ENCODE data around the gene FAM163B. TPM values are rescaled to one million over a fixed set of nuclear protein-coding genes. Genes with fewer than 3 reads are reported as not detected.

The FAM163B gene
- total RNA-seq, 1 donor from 2014 or later, result not detected

GRCh38 chr9:133557581-133557980 lies 51.6 kb downstream of the FAM163B start:
- no peak for DNase-seq (ENCODE audit: low read depth, low spot score)
- no peaks in the 10 kb centered on the region for H3K9me3 Mint-ChIP-seq
- peaks cover 32% of the 10 kb centered on the region for H3K4me1 Mint-ChIP-seq
- H3K36me3 Mint-ChIP-seq (ENCODE audit: low read depth), result no peaks in the 10 kb centered on the region
- no peak overlapping the region for H3K4me3 Mint-ChIP-seq
- no peak for TF ChIP-seq CTCF (conservative IDR thresholded peaks at IDR 0.05)
- no peak overlapping the region for H3K27ac Mint-ChIP-seq (ENCODE audit: unreplicated experiment)
- no peaks in the 10 kb centered on the region for H3K27me3 Mint-ChIP-seq (ENCODE audit: low read depth)

- H3K4me3 Mint-ChIP-seq, result peak overlapping the region; percentile 27
- peaks cover 36% of the 10 kb centered on the region for H3K4me1 Mint-ChIP-seq
- no peaks in the 10 kb centered on the region for H3K27me3 Mint-ChIP-seq (ENCODE audit: low read depth)
- TF ChIP-seq CTCF (conservative IDR thresholded peaks at IDR 0.05), result no peak
- no peaks in the 10 kb centered on the region for H3K36me3 Mint-ChIP-seq (ENCODE audit: low read depth)
- H3K9me3 Mint-ChIP-seq, result no peaks in the 10 kb centered on the region
- H3K27ac Mint-ChIP-seq (ENCODE audit: unreplicated experiment), result no peak overlapping the region
- no peak for DNase-seq (ENCODE audit: low read depth, low spot score)
Observed at GRCh38 chr9:133556354-133556753, 52.8 kb downstream of the FAM163B start.

GRCh38 chr9:133554729-133555128 lies 54.5 kb downstream of the FAM163B start:
- Mint-ChIP-seq H3K4me3 (no peak overlapping the region), H3K27me3 (ENCODE audit: low read depth) (no peaks in the 10 kb centered on the region), H3K36me3 (ENCODE audit: low read depth) (no peaks in the 10 kb centered on the region), H3K4me1 (peaks cover 33% of the 10 kb centered on the region), H3K27ac (ENCODE audit: unreplicated experiment) (no peak overlapping the region), H3K9me3 (no peaks in the 10 kb centered on the region)
- DNase-seq (ENCODE audit: low read depth, low spot score), result no peak
- no peak for TF ChIP-seq CTCF (conservative IDR thresholded peaks at IDR 0.05)

- no peak for TF ChIP-seq CTCF (conservative IDR thresholded peaks at IDR 0.05)
Observed at GRCh38 chr9:133553973-133554713, 55.0 kb downstream of the FAM163B start.

DNA sequence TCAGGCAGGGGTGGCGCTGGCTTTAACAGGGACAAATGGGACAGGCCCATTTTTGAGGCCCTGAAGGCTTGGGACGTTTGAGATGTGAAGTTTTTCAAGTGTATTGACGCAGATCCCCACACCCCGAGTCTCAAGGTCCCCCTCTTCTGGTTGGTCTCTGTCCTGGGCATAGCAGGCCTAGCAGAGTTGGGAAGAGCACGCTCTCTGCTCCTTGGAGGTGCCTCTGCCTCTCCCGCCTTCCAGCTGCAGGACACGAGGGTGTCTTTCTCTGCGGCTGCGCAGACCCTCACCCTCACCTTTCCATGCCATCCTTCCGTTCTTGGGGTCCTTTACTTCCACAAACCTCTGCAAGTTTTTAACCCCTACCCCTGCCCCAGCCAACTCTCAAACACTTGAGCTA lies 56.1 kb downstream of the FAM163B start:
- Mint-ChIP-seq H3K4me3 (no peak overlapping the region), H3K9me3 (no peaks in the 10 kb centered on the region), H3K36me3 (ENCODE audit: low read depth) (no peaks in the 10 kb centered on the region), H3K27me3 (ENCODE audit: low read depth) (no peaks in the 10 kb centered on the region), H3K27ac (ENCODE audit: unreplicated experiment) (no peak overlapping the region), H3K4me1 (peaks cover 21% of the 10 kb centered on the region)
- TF ChIP-seq CTCF (conservative IDR thresholded peaks at IDR 0.05), result no peak
- DNase-seq (ENCODE audit: low read depth, low spot score), result no peak

More at GRCh38 chr9:133553973-133554713, 55.0 kb downstream of the FAM163B start:
- no peaks in the 10 kb centered on the region for H3K27me3 Mint-ChIP-seq (ENCODE audit: low read depth)
- no peaks in the 10 kb centered on the region for H3K9me3 Mint-ChIP-seq
- DNase-seq (ENCODE audit: low read depth, low spot score), result no peak
- H3K36me3 Mint-ChIP-seq (ENCODE audit: low read depth), result no peaks in the 10 kb centered on the region
- no peak overlapping the region for H3K4me3 Mint-ChIP-seq
- no peak overlapping the region for H3K27ac Mint-ChIP-seq (ENCODE audit: unreplicated experiment)
- H3K4me1 Mint-ChIP-seq, result peaks cover 32% of the 10 kb centered on the region

All from neural crest cell (in vitro differentiated cells).